ENCODE measurements around the gene FAM83F. TPM values are rescaled to one million over a fixed set of nuclear protein-coding genes. Genes with fewer than 3 reads are reported as not detected.

Gene FAM83F
- total RNA-seq, 5 donors from 2014 or later (not counting 1 experiment from before 2014, with no cell fraction given): 0.26 to 4.9 (median 0.79) TPM

GRCh38 chr22:40058265-40058664 is 63.5 kb downstream of the FAM83F start:
- H3K4me3 Mint-ChIP-seq: peak overlapping the region in 2 of 3 donors; percentile 11 to 31
- no peaks in the 10 kb centered on the region for H3K27me3 Mint-ChIP-seq
- POLR2A ChIA-PET: interaction anchor here in 1 of 2 donors (0.8 kb wide), 1 partner anchor 14 kb away, joined by 3 read pairs; no protein-coding TSS in a partner anchor
- peaks cover 10% of the 10 kb centered on the region for H3K36me3 Mint-ChIP-seq
- 59% methylated on average over 5 of the region's 5 CpGs for WGBS (ENCODE audit: insufficient coverage)
- H3K9me3 Mint-ChIP-seq: no peaks in the 10 kb centered on the region
- Histone ChIP-seq H3K36me3 (ENCODE audit: control insufficient read depth in 2 of 2, extremely low read depth in 1 of 2, insufficient read depth in 1 of 2, low read length in 1 of 2) (no peaks in the 10 kb centered on the region), H3K27ac (ENCODE audit: low read length) (no peak overlapping the region), H3K9me3 (no peaks in the 10 kb centered on the region), H3K4me3 (ENCODE audit: control insufficient read depth in 1 of 2, extremely low read depth in 1 of 2, low read length in 1 of 2) (no peak overlapping the region), H3K4me1 (ENCODE audit: control insufficient read depth in 1 of 2, extremely low read depth in 1 of 2, insufficient read depth in 2 of 2, low read length in 2 of 2) (peaks cover 35 to 36% of the 10 kb centered on the region in 2 experiments), H3K27me3 (replicated peaks in 1 of 2; ENCODE audit: control insufficient read depth in 2 of 2, extremely low read depth in 1 of 2, insufficient read depth in 2 of 2, low read length in 1 of 2) (no peaks in the 10 kb centered on the region)
- peak overlapping the region in 1 of 2 donors; percentile 47 for H3K27ac Mint-ChIP-seq
- CTCF ChIA-PET: interaction anchor here in 1 of 2 donors (0.7 kb wide), 1 partner anchor 8 kb away, joined by 3 read pairs; no protein-coding TSS in a partner anchor
- DNase-seq (peak in 5 of 35 experiments; percentile 15 to 31 (median 19)), ATAC-seq (replicated peaks in 1 of 4) (peak in 1 of 4 experiments; percentile 23)
- H3K4me1 Mint-ChIP-seq: peaks cover 74 to 83% (median 76%) of the 10 kb centered on the region in 3 donors

GRCh38 chr22:40065981-40066380 is 71.2 kb downstream of the FAM83F start:
- H3K36me3 ChIP-seq (ENCODE audit: control insufficient read depth in 2 of 2, extremely low read depth in 1 of 2, insufficient read depth in 1 of 2, low read length in 1 of 2): peaks cover 0 to 3% of the 10 kb centered on the region in 2 donors
- H3K4me3 Mint-ChIP-seq: peak overlapping the region in 1 of 3 donors; percentile 45
- ATAC-seq (replicated peaks in 1 of 4): no peak
- H3K4me1 Mint-ChIP-seq: peaks cover 73 to 84% (median 77%) of the 10 kb centered on the region in 3 donors
- H3K27me3 Mint-ChIP-seq: no peaks in the 10 kb centered on the region
- H3K27ac ChIP-seq (ENCODE audit: low read length): no peak overlapping the region
- no peak for DNase-seq
- ChIA-PET POLR2A (interaction anchor here in 1 of 2 donors (0.7 to 0.9 kb wide), 2 partner anchors 10 to 454 kb away, joined by 5 to 10 read pairs; no protein-coding TSS in a partner anchor), CTCF (interaction anchor here in 1 of 2 donors (0.8 to 1.1 kb wide), 5 partner anchors 7 to 371 kb away, joined by 3 to 4 read pairs (median 3); no protein-coding TSS in a partner anchor)
- H3K27me3 ChIP-seq (replicated peaks in 1 of 2; ENCODE audit: control insufficient read depth in 2 of 2, extremely low read depth in 1 of 2, insufficient read depth in 2 of 2, low read length in 1 of 2): no peaks in the 10 kb centered on the region
- H3K36me3 Mint-ChIP-seq: peaks cover 3% of the 10 kb centered on the region
- H3K9me3 Mint-ChIP-seq: no peaks in the 10 kb centered on the region
- no peak overlapping the region for H3K4me3 ChIP-seq (ENCODE audit: control insufficient read depth in 1 of 2, extremely low read depth in 1 of 2, low read length in 1 of 2)
- no CpG with 5 or more reads among the region's 3 CpGs for WGBS (ENCODE audit: insufficient coverage)
- H3K27ac Mint-ChIP-seq: no peak overlapping the region
- H3K4me1 ChIP-seq (ENCODE audit: control insufficient read depth in 1 of 2, extremely low read depth in 1 of 2, insufficient read depth in 2 of 2, low read length in 2 of 2): peaks cover 11 to 15% of the 10 kb centered on the region in 2 experiments
- no peaks in the 10 kb centered on the region for H3K9me3 ChIP-seq

- Histone ChIP-seq H3K9me3 (no peaks in the 10 kb centered on the region), H3K36me3 (ENCODE audit: control insufficient read depth in 2 of 2, extremely low read depth in 1 of 2, insufficient read depth in 1 of 2, low read length in 1 of 2) (peaks cover 0 to 3% of the 10 kb centered on the region in 2 donors), H3K4me3 (ENCODE audit: control insufficient read depth in 1 of 2, extremely low read depth in 1 of 2, low read length in 1 of 2) (no peak overlapping the region), H3K27me3 (replicated peaks in 1 of 2; ENCODE audit: control insufficient read depth in 2 of 2, extremely low read depth in 1 of 2, insufficient read depth in 2 of 2, low read length in 1 of 2) (no peaks in the 10 kb centered on the region), H3K27ac (ENCODE audit: low read length) (no peak overlapping the region), H3K4me1 (ENCODE audit: control insufficient read depth in 1 of 2, extremely low read depth in 1 of 2, insufficient read depth in 2 of 2, low read length in 2 of 2) (peaks cover 15 to 17% of the 10 kb centered on the region in 2 experiments)
- Mint-ChIP-seq H3K27ac (no peak overlapping the region), H3K4me1 (peaks cover 82 to 89% (median 85%) of the 10 kb centered on the region in 3 donors), H3K36me3 (peaks cover 3% of the 10 kb centered on the region), H3K4me3 (peak overlapping the region in 1 of 3 donors; percentile 16), H3K27me3 (no peaks in the 10 kb centered on the region), H3K9me3 (no peaks in the 10 kb centered on the region)
- CTCF ChIA-PET: interaction anchor here in 1 of 2 donors (1.1 kb wide), 1 partner anchor 11 kb away, joined by 7 read pairs; no protein-coding TSS in a partner anchor
- POLR2A ChIA-PET: interaction anchor here in 1 of 2 donors (0.6 kb wide), 1 partner anchor 22 kb away, joined by 3 read pairs; no protein-coding TSS in a partner anchor
- ATAC-seq (replicated peaks in 1 of 4): no peak
- WGBS (ENCODE audit: insufficient coverage): no CpG with 5 or more reads among the region's 2 CpGs
- no peak for DNase-seq
These were observed 72.9 kb downstream of the FAM83F start for GRCh38 chr22:40067639-40068038.

GRCh38 chr22:40070701-40071100 is 75.9 kb downstream of the FAM83F start:
- POLR2A ChIA-PET: interaction anchor here (0.5 to 1.2 kb wide), 6 partner anchors 12 to 273 kb away, joined by 3 to 10 read pairs (median 4); no protein-coding TSS in a partner anchor
- Histone ChIP-seq H3K27me3 (replicated peaks in 1 of 2; ENCODE audit: control insufficient read depth in 2 of 2, extremely low read depth in 1 of 2, insufficient read depth in 2 of 2, low read length in 1 of 2) (no peaks in the 10 kb centered on the region), H3K27ac (ENCODE audit: low read length) (no peak overlapping the region), H3K4me1 (ENCODE audit: control insufficient read depth in 1 of 2, extremely low read depth in 1 of 2, insufficient read depth in 2 of 2, low read length in 2 of 2) (peaks cover 15 to 24% of the 10 kb centered on the region in 2 experiments), H3K4me3 (ENCODE audit: control insufficient read depth in 1 of 2, extremely low read depth in 1 of 2, low read length in 1 of 2) (no peak overlapping the region), H3K9me3 (no peaks in the 10 kb centered on the region), H3K36me3 (ENCODE audit: control insufficient read depth in 2 of 2, extremely low read depth in 1 of 2, insufficient read depth in 1 of 2, low read length in 1 of 2) (peaks cover 0 to 3% of the 10 kb centered on the region in 2 donors)
- CTCF ChIA-PET: interaction anchor here (0.5 to 1.2 kb wide), 2 partner anchors 46 to 241 kb away, joined by 3 to 7 read pairs; no protein-coding TSS in a partner anchor
- H3K27ac Mint-ChIP-seq: no peak overlapping the region
- peaks cover 76 to 83% (median 77%) of the 10 kb centered on the region in 3 donors for H3K4me1 Mint-ChIP-seq
- H3K9me3 Mint-ChIP-seq: no peaks in the 10 kb centered on the region
- DNase-seq: no peak
- ATAC-seq (replicated peaks in 1 of 4): no peak
- H3K4me3 Mint-ChIP-seq: no peak overlapping the region
- H3K27me3 Mint-ChIP-seq: no peaks in the 10 kb centered on the region
- peaks cover 6% of the 10 kb centered on the region for H3K36me3 Mint-ChIP-seq

- POLR2A ChIA-PET: interaction anchor here in 1 of 2 donors (0.6 to 1.2 kb wide), 3 partner anchors 8 to 27 kb away, joined by 3 to 8 read pairs (median 4); no protein-coding TSS in a partner anchor
- CTCF ChIA-PET: interaction anchor here in 1 of 2 donors (1.2 kb wide), 1 partner anchor 47 kb away, joined by 3 read pairs; no protein-coding TSS in a partner anchor
- H3K27ac Mint-ChIP-seq: no peak overlapping the region
- H3K9me3 Mint-ChIP-seq: no peaks in the 10 kb centered on the region
- H3K4me1 ChIP-seq (ENCODE audit: control insufficient read depth in 1 of 2, extremely low read depth in 1 of 2, insufficient read depth in 2 of 2, low read length in 2 of 2): peaks cover 15 to 26% of the 10 kb centered on the region in 2 experiments
- peak overlapping the region in 1 of 3 donors; percentile 22 for H3K4me3 Mint-ChIP-seq
- DNase-seq (no peak), ATAC-seq (replicated peaks in 1 of 4) (no peak)
- peaks cover 0 to 3% of the 10 kb centered on the region in 2 donors for H3K36me3 ChIP-seq (ENCODE audit: control insufficient read depth in 2 of 2, extremely low read depth in 1 of 2, insufficient read depth in 1 of 2, low read length in 1 of 2)
- no peaks in the 10 kb centered on the region for H3K27me3 Mint-ChIP-seq
- no peak overlapping the region for H3K4me3 ChIP-seq (ENCODE audit: control insufficient read depth in 1 of 2, extremely low read depth in 1 of 2, low read length in 1 of 2)
- H3K27ac ChIP-seq (ENCODE audit: low read length): no peak overlapping the region
- H3K36me3 Mint-ChIP-seq: peaks cover 10% of the 10 kb centered on the region
- H3K4me1 Mint-ChIP-seq: peaks cover 76 to 83% (median 77%) of the 10 kb centered on the region in 3 donors
- no peaks in the 10 kb centered on the region for H3K9me3 ChIP-seq
- 100% methylated on average over 3 of the region's 8 CpGs for WGBS (ENCODE audit: insufficient coverage)
- no peaks in the 10 kb centered on the region for H3K27me3 ChIP-seq (replicated peaks in 1 of 2; ENCODE audit: control insufficient read depth in 2 of 2, extremely low read depth in 1 of 2, insufficient read depth in 2 of 2, low read length in 1 of 2)
These were observed 77.0 kb downstream of the FAM83F start for GRCh38 chr22:40071720-40072119.

- POLR2A ChIA-PET: interaction anchor here (0.6 to 1.1 kb wide), 2 partner anchors 11 to 255 kb away, joined by 3 read pairs; no protein-coding TSS in a partner anchor
- Histone ChIP-seq H3K4me1 (ENCODE audit: control insufficient read depth in 1 of 2, extremely low read depth in 1 of 2, insufficient read depth in 2 of 2, low read length in 2 of 2) (peaks cover 16 to 43% of the 10 kb centered on the region in 2 experiments), H3K9me3 (no peaks in the 10 kb centered on the region), H3K27ac (ENCODE audit: low read length) (no peak overlapping the region), H3K27me3 (replicated peaks in 1 of 2; ENCODE audit: control insufficient read depth in 2 of 2, extremely low read depth in 1 of 2, insufficient read depth in 2 of 2, low read length in 1 of 2) (no peaks in the 10 kb centered on the region), H3K36me3 (ENCODE audit: control insufficient read depth in 2 of 2, extremely low read depth in 1 of 2, insufficient read depth in 1 of 2, low read length in 1 of 2) (no peaks in the 10 kb centered on the region), H3K4me3 (ENCODE audit: control insufficient read depth in 1 of 2, extremely low read depth in 1 of 2, low read length in 1 of 2) (no peak overlapping the region)
- H3K4me1 Mint-ChIP-seq: peaks cover 50 to 58% (median 53%) of the 10 kb centered on the region in 3 donors
- H3K36me3 Mint-ChIP-seq: peaks cover 7% of the 10 kb centered on the region
- CTCF ChIA-PET: interaction anchor here (0.6 to 2.0 kb wide), 4 partner anchors 11 to 584 kb away, joined by 4 read pairs; no protein-coding TSS in a partner anchor
- ATAC-seq (replicated peaks in 1 of 4): peak in 2 of 4 experiments; percentile 26 to 60
- DNase-seq: no peak
- H3K27ac Mint-ChIP-seq: peak overlapping the region; percentile 49 to 69
- 64% methylated on average over 2 of the region's 8 CpGs for WGBS (ENCODE audit: insufficient coverage)
- H3K4me3 Mint-ChIP-seq: peak overlapping the region in 2 of 3 donors; percentile 36 to 66
- no peaks in the 10 kb centered on the region for H3K27me3 Mint-ChIP-seq
- no peaks in the 10 kb centered on the region for H3K9me3 Mint-ChIP-seq
These were observed 82.2 kb downstream of the FAM83F start for GRCh38 chr22:40076702-40077645.

Data from T-cell (primary cell).